Inflammatory macrophage (primary cell): ENCODE measurements around the gene HIRA.
"Not testable (repeated sequence)": the region's sequence is repeated elsewhere in the genome, so short reads cannot be mapped to it uniquely, and the experiment has no call there.

Experiments used
- DNase-seq, 2 donors: peaks; one replicate each; pipeline ENCODE4 v3.0.0-alpha.2; 2020 to 2022

The HIRA gene

DNA sequence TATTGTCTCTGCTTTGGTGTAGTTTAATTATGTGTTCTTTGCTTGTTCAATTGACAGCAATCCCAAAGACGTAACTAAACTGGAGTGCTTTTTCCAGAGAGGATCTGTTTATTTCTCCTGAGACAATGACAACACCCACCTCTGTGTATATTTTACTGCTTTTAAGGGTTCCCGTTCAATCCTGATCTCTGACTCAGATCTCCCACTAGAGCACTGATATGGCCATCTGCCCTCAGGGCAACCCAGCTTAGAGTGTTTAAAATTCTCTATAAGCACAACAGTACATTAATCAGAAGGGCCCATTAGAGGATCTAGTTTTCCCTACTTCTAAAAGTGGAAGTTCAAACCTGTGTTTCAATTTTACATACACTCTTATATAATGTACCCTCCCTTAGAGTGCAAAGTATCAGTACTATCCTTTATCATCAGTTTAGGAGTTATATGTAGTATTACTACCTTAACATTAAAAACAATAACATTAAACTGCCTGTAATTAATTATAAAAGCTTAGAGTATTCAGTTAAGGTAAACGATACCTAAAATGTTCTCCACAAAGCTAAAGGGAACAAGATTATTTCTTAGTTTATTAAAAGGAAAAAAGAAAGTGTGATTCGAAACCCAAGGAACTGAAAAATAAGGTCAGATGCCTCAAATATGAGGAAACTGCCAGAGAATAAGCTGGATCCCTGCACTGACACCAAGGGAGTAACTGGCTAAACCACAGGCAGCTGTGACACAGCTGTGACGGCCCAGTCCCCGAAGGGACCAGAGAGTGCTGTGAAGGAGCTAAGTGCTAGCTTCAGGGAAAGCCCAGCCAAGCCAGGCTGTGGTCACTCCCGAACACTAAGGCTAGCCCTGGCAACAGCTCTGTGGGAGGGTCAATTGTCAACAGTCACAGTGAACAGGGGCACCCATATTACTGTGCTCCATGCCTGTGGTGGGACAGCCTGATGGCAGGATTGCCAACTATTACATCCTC, 32.2 kb upstream of the HIRA start:
- DNase-seq = no peak

DNA sequence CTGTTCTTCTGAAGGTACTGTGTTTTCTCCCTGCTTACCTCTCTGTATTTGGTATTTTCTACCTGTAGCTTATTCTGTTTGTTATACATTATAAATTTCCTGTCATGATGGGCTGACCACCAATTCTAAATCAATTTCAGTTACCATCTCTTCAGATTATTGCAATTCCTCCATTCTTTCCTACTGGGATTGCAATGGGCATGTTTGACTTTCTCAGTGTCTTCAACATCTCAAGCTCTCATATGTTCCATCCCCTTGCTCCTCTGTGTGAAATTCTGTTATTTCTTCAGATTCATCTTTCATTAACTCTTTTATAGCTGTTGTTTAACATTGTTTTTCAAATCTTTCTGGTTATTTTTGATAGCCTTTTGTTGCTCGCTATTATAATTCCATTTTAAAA, 31.5 kb upstream of the HIRA start:
- DNase-seq = no peak

DNA sequence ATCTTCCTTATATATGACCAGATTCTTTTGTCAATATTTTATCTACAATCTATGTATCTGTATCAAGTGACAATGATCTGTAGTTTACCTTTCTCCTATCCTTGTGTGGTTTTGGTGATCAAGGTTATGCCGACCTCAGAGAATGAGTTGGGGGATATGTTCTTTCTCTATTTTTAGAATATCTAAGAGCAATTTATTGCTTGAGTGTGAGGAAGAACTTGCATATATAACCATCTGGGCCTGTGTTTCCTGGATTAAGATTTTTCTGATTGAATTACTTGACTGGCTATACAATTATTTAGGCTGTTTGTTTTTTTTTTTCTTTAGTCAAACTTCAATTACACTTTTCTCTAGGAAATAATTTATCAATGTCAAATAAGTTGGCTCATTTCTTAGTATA, 30.0 kb upstream of the HIRA start:
- no peak for DNase-seq

DNA sequence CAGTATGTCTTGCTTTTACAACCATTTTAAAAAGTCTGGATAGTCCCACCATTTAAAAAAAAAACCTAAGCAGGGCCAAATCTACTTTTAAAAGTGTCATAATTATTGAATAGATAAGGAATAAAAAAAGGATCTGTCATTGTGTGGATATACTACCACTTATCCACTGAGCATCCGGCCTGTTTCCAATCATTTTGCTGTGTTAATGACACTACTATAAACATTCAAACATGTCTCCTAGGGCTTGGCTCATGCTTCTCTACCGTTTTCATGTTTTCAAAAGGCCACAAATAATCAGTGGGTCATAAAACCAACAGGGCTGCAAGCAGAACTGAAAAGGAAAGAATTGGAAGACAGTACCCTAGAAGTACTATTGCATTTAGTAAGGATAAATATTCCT, 28.5 kb upstream of the HIRA start:
- no peak for DNase-seq

DNA sequence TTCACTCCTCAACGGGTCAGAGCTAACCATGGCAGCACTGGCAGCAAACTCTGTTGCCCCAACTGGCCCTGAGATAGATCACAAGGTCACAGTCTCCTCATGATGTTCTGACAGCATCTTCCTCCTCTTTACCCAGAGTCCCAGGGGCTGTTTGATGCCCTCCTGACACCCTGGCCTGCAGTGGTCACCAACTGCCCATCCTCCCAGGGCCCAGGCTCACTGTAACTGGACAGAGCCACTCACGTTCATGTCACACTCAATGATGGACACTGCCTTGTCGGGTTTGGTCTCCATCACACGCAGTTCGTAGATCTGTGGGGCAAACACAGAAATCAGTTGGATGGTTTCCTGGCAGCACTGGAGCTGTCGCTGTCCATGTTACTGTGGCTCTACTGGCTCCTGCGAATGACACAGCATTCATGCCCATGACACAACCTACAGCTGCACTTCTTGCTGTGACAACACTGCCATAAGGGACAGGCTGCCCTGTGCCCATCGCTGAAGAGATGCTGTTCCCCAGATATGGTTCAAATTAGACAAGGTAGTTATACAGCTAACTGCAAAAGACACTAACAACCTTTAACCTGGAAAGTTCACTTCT, 26.4 kb upstream of the HIRA start:
- no peak for DNase-seq

DNA sequence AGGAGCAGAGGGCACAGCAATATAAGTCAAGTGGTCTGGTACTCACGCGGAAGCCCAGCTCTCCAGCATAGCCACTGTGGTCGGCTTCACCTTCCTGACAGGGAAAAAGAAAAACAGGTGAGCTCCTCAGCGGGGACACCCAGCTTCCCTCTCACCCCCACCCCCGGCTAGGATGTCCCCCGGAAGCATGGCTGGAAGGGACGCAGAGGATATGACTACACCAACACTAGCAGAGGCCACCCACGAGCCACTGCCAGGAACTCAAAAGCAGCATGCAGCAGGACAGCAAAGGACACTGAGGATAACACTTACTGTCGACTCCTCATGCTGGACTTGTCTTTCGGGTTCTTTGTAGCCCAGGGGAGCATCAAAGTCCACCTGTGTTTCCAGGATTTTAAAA, 25.0 kb upstream of the HIRA start:
- no peak for DNase-seq

DNA sequence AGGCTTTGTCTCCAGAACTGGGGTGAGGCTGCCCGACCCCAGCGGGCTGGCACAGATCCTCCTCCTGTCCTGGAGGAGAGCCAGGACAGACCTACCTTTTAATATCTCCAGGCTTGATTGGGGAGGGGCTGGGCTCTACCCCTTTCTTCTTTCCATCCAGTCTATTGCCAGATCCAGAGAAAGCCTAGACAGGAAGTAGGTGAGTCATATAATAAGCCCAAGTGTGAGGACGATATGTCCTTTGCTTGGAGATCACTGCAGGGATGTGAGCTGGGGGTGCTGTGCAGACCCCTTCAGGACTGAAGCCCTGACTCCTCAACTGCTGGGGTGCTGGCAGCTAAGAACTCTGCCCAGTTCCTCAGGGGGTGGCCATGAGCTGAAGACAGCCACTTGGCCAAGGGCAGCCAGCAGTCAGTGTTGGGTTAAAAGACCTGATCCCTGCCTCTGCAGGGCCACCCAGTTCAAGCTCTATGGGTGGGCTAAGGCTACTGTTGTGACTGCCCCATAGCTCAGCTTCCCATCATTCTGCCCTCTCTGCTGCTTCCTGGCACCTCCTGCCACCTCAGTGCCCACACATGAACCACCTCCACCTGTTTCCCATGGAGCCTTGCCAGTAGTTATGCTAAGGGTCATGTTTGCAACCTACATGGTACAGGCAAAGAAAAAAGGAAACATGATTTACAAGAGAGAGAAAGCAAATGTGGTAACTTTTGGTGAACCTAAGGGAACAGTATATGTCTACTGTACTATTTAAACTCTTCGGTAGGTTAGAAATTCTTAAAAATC, 24.2 kb upstream of the HIRA start:
- DNase-seq = no peak

DNA sequence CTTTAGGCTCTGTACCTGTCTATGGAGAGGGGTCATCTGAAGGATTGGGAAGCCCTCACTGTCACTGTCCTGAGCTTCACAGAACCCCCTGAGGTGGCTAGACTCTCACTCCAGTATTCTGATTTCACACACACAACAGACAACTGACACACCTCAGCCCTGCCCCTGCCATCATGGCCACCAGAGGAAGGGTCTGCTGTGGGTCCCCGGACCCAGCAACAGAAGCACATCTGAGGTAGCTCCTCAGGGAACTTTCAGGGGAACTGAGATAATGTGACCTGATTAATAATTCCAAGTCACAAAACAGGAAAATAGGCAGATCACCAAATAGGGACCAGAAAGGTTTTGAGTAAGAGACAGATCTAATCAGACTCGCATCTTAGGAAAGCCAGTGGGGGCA, 23.5 kb upstream of the HIRA start:
- DNase-seq = no peak

DNA sequence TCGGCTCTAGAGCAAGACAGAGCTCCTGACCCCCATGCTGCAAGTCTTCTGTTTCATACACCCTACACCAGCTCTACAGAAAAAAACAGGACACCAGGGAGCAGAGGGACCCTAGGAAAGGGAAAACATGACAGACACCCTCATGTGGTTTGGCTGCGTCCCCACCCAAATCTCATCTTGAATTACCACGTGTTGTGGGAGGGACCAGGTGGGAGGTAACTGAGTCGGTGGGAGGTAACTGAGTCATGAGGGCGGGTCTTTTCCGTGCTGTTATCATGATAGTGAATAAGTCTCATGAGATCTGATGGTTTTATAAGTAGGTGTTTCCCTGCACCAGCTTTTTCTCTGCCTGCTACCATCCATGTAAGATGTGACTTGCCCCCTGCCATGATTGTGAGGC, 22.6 kb upstream of the HIRA start:
- DNase-seq = no peak

DNA sequence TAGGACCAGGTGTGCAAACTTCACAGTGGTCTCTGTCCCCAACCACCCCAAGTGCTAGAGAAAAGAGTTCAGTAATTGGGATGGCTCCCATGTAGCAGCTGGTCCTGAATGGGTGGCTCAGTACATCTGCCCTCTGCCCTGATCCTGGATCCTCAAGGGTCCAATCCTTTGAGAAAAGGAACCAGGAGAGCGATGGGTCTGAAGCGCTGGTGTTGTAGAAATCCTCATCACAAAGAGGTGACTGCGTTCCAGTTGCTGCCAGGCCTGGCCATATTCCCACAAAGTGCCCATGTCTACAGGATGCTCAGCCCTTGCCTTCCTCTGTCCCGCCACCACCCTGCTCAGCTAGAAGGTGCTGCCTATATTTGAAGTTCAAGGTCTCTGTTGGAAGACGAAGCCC, 22.2 kb upstream of the HIRA start:
- no peak for DNase-seq

DNA sequence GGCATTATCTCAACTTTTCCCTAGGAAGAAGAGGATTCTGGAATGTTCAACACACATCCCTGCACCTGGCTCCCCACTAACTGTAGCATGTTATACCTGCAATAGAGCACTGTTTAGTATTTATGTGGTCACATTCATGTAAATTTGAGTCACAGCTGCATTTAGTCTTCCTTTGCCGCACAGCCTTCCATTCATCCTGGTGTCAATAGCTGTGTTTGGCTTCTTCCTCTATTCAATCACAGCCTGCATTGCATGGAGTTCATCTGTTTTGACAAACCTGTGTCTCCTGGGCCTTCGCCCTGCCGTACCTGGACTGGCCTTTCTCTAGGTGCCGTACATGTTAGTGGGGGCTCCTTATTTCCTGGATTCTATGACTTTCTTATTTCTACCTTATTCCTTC, 20.0 kb upstream of the HIRA start:
- no peak for DNase-seq

DNA sequence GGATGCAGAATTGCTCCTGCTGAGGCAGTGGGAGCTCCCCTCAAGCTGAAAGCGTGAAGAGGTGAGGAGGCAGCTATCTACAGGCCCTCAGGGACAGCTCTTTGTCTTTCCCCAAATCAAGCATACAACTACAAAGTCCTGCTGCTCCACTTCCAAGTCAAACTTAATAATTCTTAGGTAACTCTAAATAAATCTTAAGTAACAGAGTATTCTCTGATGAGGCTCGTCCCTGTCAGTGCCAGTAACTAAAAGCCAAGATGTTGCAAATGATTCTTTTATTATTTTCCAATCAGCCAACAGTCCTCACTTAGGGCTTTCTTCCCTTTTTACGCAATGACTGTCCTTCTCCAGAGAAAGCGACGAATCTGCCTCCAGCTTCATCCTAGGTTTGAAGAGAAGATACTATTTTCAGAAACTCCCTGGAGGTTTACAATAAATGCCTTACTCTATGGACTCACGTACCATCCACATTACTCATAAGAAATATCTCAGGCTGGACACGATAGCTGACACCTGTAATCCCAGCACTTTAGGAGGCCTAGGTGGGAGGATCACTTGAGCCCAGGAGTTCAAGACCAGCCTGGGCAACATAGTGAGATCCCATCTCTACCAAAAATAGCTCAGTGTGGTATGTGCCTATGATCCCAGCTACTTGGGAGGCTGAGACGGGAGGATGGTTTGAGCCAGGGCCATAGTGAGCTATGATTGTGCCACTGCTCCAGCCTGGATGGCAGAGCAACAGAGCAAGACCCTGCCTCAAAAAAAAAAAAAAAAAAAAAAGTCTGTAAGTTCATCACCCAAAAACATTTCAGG, 19.0 kb upstream of the HIRA start:
- no peak for DNase-seq

DNA sequence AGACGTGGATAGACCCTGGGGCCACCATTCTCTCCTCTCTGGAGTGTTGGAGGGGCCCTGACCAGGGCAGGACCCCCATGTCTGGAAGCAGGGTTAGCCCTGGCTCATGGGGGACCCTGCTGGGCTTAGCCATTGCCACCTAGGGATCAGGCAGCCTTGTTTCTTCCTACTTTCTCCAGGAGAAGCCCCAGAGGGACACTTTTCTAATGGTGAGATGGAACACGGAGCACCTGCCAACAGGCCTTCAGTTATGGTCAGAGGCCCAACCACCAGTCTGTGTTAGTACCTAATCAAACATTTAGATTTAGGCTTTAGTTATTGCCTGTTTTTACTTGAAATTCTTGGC, 17.9 kb upstream of the HIRA start:
- no peak for DNase-seq

DNA sequence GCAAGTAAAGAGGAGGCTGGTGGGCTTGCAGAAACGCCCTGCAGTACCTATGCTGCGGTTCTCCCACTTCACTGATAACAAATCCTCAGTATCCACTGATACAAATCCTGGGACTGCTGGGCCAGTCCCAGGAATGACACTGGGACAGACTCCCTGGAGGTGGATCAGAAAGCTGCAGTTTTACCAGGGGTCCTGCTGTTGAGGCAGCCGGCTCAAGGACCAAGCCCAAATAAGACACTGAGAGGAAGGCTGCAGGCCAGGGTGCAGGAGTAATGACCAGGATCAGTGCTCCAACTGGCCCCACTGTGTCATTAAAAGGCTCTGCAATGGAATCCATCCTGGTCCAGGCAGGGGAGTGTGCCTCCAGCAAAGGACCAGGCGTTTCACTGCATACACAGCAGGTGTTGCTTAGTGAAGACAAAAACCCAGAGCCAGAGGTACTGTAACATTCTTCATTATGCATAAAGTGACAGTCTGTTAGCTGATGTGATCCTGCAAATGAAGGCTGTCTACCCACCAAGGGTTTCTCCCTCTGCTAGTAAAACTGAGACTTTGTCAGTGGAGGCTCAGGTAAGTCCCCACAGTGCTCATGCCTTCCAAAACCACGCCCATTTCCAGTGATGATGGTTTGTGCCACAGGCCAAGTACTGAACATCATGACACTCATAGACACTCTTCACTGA, 17.3 kb upstream of the HIRA start:
- no peak for DNase-seq

DNA sequence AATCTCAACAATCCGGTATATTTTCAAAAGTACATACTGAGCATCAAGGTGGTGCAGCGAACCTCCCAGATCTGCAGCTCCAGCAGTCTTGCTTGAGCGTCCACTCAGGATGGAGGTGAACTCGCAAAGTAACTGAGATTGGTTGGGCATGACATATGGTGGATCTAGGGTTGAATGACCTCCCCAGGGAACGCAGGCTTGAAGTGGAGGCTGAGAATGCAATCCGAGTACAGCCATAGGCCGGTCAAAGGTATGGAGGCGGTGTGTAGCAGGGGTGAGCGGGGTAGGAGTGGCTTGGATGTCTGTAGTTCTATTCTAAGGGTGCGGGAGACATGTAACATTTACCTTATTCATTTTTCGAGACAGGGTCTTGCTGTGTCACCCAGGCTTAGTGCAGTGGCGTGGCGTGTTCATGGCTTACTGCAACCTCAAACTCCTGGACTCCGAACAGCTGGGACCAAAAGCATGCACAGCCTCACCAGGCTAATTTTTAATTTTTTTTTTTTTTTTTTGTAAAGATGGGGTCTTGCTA, 16.6 kb upstream of the HIRA start:
- peak; percentile 12 to 21 for DNase-seq

DNA sequence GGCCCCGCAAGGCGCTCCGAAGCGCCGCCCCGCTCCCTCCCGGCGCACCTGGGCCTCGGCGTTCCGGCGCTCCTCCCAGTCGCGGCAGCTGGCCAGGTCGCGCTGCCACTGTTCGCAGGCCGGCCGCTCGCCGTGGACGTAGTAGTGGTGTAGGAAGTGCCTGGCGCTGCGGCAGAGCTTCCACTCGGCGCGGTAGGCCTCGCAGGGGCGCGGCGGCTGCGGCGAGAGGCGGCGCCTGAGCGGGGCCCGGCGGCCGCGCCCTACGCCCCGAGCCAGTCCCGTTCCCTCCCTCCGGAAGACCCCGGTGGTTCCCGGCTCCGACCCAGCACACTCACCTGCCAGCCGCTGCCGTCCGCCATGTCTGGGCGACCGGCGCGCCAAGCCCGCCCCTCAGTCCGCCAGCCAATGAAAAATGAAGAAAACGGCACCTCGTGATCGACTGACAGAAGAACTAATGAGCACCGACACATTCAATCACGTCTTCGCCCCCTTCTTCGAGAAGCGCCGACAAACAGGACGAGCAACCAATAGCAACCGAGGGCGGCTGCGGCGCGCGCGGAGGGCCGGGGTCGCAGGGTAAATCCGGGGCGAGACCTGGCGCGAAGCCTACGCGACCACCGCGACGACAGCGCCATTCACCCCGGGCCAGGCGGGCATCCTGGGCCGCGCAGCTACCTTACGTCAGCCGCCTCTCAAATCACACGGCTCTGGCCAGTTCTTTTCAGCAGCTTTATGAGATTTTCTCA, 16.0 kb upstream of the HIRA start, which contains the start of gene C22orf39:
TSS of gene C22orf39 (minus strand) at position 382 of the 746 bp plus-strand sequence. CDS start at position 359, 23 bp downstream.
- peak; percentile 92 to 93 for DNase-seq

DNA sequence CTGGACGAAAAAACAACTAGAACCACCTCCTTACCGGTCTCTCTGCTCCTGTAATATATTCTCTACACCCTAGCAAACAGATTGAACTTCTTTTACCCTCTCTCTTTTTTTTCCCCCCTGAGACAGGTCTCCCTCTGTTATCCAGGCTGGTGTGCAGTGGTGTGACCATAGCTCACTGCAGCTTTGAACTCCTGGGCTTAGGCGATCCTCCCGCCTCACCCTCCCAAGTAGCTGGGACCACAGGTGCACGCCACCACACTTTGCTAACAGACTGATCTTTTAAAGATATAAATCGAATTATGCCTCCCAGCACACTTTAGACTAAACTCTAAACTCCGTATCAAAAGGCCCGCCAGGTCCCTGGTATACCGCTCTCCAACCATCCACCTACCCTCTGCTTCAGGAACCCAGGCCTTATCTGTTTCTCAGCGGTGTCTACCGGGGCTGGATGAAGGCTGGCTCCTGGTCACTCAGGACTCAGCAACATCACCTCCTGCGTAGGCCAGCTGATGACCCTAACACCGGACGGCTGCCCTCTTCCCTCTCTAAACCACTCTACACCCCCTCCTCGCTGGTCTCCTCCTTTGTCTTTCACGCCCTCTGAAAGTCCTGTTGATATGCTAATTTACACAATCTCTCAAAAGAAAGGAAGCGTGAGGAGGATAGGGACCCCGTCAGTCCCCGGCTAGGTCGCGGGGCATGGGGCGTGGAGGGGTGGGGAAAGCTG, 15.2 kb upstream of the HIRA start:
- no peak for DNase-seq

DNA sequence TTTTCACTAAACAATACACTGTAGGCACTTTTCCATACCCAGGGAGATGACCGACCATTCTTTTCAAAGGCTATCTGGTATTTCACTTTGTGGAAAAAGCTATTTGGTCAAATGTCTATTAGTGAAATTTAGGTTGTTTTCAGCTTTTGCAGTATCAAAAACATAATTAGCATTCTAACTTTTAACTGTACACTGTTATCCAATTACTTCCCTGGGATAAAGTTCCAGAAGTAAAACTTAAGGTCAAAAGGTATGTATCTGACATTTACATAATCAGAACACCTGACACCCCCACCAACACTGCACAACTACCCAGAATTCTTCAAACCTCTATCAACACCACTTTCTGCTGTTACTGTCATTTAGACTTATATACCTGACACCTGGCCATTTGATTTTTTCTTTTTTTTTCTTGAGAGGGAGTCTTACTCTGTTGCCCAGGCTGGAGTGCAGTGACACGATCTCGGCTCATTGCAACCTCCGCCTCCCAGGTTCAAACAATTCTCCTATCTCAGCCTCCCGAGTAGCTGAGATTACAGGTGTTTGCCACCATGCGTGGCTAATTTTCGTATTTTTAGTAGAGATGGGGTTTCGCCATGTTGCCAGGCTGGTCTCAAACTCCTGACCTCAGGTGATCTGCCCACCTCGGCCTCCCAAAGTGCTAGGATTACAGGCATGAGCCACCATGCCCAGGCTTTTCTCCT, 13.9 kb upstream of the HIRA start:
- not testable (repeated sequence) for DNase-seq

DNA sequence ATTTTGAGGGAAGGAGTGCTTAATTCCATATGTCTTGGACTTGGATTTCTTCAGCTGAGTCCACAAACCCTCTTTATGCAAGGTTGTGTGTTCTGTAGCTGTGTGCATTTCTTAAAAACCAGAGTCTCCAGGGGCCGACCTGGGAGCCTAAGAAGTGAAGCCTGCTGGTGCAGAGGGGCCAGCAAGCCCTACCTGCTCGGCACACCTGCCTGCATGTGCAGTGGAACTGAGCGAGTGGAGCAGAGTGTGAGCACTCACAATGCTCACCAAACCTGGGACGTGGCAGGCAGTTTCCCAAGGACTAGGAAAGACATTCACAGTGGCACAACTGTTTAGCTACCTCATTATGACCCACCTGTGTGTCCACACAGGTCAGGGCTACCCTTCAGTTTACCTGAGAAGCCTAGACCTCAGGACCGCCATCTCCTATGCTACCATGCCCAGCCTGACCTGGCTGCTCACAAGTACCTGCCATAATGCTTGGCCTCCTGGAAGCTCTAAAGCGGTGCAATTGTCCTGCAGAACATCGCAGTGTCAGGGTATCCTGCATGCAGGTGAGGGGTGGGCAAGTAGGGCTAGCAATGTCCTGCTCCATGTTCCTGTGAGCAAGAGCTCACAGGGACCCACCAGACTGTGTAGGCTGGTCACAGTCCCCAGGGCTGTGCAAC, 12.1 kb upstream of the HIRA start:
- no peak for DNase-seq
